NCI-H345 (cell line): Measurements from ENCODE around the gene LDLRAD4.
"Not testable (repeated sequence)": the region's sequence is repeated elsewhere in the genome, so short reads cannot be mapped to it uniquely, and the experiment has no call there.

Experiments used
- DNase-seq: peaks from one replicate; lab custom pipeline; 2025; lab: John Stamatoyannopoulos, UW

The LDLRAD4 gene

DNA sequence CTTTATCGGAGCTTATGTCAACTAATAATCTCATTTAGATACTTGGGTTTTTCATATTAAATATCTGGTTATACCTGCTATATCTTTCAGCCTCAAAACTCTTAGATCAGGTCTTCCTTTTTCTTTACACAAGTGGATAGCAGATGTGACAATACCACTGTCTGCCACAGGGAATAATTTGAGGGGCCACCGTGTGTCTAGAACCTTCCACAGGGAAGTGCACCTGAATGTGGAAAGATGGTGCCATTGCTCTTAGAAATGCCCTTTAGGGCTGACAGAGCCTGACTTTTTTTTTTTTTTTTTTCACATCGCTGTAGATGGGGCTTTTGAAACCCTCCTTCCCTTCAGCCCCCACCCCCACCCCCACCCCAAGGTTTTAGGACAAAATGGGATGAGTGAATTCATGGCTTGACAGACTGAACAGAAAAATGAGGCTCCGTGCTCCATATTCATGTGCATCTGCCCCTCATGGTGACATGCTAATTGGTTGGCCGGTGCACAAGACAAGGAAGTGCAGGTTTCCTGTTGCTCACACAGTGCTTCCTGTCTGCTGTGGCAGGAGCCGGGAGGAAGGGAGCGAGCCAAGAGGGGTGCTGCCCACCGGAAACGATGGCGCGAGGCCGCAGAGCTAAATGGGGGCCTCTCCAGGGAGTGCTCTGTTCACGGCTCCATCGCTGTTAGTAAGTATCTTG, 246.0 kb downstream of the LDLRAD4 start:
- no peak for DNase-seq

- no peak for DNase-seq
Observed at GRCh38 chr18:13465124-13465446, 246.5 kb downstream of the LDLRAD4 start.

- no peak for DNase-seq
Observed at GRCh38 chr18:13465476-13465875, 246.9 kb downstream of the LDLRAD4 start.

- no peak for DNase-seq
Observed at GRCh38 chr18:13470516-13471197, 252.1 kb downstream of the LDLRAD4 start.

DNA sequence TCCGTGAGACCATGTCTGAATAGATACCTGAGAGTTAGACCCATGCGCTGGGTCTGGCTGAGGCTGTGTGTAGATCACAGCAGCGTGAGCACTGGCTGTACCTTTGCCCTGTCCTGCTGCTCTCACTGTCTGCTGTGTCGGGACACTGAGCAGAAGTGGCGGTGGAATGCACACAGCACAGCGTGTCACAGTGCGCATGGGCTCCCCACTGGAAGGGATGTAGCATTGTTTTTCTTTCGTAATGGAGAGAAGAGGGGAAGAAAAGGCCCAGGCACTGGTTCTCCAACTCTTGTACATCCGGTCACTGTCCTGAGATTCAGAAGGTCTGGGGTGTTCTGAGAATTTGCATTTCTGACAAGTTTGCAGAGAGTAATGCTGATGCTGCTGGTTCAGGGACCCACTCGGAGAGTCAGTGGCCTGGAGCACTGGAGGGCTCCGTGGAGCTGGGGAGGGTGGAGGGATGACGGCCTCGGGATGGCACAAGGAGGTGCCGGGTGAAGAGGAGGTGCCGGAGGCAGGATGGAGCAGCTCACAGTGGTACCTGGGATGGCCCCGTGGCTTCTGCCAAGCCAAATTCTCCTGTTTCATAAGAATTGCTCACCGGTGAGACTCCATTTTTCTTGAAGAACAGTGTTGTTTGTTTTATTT, 252.8 kb downstream of the LDLRAD4 start:
- DNase-seq = no peak

DNA sequence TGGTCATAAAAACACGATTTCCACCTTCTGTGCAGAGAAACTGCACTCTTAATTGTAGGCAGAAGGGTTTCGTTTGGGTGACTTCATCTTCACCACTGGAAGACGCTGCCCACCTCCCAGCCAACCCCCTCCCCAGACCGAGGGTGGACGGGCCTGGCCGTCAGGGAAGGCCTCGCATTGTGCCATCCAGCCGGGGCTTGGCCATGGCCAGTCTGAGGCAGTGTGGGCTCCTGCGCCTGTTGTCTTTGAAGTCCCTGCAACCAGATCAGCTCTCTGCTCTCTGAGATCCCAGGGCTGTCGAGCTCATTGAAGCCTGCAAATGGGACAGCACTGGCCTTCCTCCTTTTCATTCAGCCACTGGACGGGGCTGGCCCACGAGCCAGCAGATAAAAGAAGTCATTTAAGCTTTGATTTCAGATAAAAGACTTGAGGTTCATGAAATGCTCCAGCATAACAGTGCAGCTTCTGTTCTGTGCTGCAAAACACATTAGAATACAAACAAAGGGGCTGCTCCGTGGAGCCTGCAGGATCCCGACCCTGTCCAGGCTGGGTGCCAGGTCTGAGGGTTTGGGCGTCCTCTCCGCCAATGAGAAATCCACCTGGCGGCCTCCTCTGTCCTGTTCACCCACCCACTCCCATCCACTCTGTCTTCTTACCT, 253.5 kb downstream of the LDLRAD4 start:
- DNase-seq = peak; percentile 67

- no peak for DNase-seq
Observed at GRCh38 chr18:13473751-13474150, 255.2 kb downstream of the LDLRAD4 start.

- no peak for DNase-seq
Observed at GRCh38 chr18:13474336-13474735, 255.8 kb downstream of the LDLRAD4 start.

- DNase-seq = no peak
Observed at GRCh38 chr18:13474907-13475545, 256.5 kb downstream of the LDLRAD4 start.

DNA sequence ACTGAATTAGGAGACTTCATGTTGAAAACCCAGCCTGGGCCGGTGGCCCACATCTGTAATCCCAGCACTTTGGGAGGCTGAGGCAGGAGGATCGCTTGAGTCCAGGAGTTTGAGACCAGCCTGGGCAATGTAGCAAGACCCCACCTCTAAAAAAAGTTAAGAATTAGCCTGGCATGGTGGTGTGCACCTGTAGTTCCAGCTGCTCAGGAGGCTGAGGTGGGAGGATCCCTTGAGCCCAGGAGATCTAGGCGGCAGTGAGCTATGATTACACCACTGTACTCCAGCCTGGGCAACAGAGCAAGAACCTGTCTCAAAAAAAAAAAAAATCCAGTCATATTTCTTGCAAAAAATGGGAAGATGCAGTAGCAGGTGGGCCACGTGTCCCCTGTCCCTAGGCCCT, 257.8 kb downstream of the LDLRAD4 start:
- DNase-seq = not testable (repeated sequence)

DNA sequence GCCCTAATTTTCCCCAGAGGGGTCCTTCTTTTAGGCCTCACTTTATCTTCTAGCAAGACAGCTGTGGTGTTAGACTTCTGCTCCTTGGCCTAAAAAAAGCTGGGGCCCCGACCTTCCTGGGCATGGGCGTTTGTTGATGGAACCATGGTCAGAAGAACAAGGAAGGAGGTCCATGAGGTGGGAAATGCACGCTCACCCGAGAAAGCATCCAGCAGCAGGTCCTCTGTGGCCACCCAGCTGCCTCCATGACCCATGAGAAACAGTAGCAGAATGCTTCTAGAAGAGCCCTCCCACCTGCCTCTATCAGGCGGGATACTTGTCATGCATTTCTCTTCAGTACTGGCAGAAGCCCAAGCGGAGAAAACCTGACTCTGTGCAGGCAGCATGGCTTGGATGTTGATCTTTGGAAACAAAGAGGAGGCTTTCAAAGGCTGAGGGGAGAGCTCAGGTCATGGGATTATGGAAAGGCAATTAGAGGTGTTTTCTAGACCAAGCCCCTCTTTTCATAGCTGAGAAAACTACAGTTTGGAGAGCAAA, 258.7 kb downstream of the LDLRAD4 start:
- peak; percentile 71 for DNase-seq

DNA sequence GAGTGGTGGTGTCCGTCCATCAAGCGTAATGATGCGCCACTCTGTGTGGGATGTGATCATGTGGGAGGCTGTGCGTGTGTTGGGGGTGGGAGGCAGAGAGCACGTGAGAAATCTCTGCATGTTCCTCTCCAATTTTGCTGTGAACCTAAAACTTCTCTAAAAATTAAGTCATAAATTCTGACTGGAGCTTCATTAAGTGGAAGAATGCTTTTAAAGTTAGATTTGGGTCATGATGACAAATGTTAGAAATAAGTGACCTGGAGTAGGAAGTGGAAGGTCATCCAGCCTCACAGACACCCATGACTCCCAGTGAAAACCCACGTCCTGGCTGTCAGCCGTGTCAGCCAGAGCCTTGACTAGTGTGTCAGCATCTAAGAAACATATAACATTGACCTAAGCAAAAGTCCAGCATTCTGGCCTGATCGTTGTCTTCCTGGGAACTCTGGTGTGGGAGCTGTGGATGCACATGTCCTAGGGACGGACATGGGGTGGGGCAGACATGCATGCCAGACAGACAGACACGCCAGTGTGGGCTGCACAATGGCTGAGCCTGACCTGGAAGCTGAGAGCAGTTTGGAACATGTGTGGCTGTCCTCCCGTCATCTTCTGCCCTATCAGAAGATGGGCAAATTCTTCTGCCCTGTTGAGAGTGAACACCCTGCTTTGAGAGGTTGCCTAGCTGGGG, 262.2 kb downstream of the LDLRAD4 start:
- DNase-seq = no peak

GRCh38 chr18:13481331-13481730, 262.8 kb downstream of the LDLRAD4 start:
- DNase-seq = no peak

DNA sequence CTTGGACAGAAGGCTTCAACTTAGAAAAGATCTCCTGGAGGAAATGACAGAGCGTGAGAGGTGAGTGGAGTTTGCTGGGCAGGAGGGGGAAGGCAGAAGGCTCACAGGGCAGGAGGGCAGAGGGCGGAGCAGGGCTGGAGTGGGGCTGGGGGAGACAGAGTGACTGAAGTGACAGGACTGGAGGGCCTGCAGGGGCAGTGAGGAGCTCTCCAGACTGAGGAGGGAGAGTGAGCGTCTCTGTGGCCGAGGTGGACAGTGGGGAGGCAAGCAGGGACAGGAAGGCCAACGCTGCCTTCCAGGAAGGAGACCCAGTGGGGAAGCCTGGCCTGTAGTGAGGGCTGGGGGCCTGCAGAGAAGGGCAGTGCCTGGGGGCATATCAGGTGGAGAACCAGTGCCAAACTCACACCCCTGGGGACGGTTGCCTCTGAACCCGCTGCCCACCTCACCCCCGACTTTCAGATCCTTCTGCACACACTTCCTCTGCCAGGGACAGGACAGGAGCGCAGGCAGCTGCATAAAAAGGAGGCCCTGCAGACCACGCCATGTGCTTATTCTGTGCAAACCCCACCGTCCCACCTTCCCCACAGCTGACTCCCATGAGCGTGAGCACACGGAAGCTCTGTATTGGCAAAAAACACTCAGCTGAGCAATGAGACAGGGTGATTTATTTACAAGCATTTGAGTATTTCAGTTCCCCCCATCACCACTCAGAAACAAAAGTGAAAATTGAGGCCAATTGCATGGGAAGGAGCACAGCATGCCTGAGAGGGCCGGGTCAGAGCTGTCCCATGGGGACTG, 263.5 kb downstream of the LDLRAD4 start:
- DNase-seq = no peak

DNA sequence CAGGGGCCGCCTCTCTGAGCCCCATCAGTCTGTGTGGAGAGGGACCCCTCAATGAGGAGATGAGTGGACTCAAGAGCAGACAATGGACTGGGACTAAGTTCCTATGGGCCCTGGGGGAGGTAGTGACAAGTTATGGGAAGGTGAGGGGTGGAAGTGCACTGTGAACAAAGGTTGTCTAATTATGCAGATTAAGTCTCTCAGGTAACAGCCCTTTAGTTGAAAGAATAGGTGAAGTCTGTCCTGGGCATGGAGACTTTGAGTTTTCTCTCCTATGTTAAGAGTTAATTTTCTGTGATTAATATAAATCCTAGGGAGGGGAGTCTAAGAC, 264.0 kb downstream of the LDLRAD4 start:
- DNase-seq = no peak

DNA sequence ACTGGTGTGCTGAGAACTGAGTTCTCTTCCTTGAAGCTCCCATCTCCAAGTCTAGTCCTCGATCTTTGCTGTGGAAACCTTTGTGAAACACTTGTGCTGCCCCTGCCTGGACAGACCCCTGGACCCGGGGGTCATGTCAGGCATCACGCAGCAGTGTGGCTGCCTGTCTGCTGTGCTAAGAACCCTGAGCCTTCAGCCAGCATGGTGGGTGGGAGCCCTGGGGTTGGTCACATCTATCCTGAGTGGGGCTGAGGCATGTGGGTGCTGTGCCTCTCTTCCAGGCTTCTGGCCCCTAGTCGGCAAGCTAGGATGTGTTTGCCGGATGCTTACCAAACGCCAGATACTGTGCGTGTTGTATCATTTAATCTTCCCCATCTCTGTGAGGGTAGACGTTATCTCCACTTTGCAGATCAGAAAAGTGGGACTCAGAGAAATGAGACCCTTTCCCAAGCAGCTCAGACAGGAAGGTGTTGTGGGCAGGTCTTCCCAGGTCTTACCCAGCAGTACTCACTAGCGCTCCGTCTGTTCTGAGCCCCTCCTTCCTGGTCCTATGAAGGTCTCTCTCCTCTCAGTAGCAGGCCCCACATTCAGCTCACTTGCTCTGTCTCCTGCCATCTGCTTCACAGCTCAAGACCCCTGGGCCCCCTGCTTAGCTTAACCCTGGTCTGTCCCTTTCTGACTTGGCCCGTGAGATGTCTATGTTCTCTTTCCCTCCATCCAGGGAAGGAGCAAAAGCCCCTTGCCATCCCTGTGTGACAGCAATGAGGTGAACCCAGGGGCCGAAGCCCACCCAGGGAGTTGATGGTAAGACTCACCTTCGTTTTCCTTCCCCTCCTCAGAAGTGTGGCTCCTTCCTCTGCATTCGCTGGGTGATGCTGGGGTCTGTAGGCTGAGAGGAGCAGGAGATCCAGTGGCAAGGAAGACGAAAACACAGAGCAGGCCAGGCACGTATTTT, 265.0 kb downstream of the LDLRAD4 start:
- no peak for DNase-seq

GRCh38 chr18:13485182-13485581, 266.6 kb downstream of the LDLRAD4 start:
- no peak for DNase-seq

DNA sequence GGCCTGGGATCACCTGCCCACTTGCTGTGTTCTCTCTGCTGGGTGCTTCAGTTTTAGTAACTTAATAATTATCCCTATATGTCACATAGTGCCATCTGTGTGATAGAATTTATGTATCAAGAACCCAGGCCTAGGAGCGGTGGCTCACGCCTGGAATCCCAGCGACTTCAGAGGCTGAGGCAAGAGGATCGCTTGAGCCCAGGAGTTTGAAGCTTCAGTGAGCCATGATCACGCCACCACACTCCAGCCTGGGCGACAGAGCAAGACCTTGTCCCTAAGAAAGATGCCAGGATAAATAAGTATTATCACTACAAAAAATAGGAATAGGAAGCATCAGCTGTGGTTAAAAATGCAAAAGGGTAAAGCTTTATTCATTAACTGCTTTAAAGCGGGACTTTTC, 267.0 kb downstream of the LDLRAD4 start:
- no peak for DNase-seq

GRCh38 chr18:13486284-13486683, 267.7 kb downstream of the LDLRAD4 start:
- no peak for DNase-seq

DNA sequence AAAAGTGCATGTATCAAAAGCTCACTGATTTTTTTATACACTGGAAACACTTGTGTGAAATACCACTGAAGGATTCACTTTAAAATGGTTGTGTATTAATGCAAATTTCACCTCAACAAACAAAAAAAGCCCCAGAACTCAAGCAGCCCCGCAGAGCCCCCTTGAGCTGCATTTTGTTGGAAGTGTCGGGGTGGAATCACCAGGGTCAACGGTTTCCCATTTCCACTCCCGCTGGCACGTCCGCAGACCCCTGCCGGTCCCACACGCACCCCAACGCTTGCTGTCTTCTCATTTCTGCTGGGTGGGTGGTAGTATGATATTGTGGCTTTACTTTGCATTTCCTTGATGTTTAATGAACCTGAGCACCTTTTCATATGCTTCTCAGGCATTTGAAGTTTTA, 268.1 kb downstream of the LDLRAD4 start:
- DNase-seq = no peak
